Left ventricle myocardium superior (tissue), 1 donor: ENCODE measurements around the gene LIMS2. TPM values are rescaled to one million over a fixed set of nuclear protein-coding genes. Genes with fewer than 3 reads are reported as not detected.

Experiments
- ATAC-seq: fragments of 200-7000 bp; cut with Tn5 transposase; one replicate; pipeline ENCODE4 v1.9.1; 2020; ENCODE audit warnings: mild to moderate bottlenecking, moderate library complexity
- DNase-seq: peaks from one replicate; pipeline ENCODE4 v3.0.0-alpha.2; 2020
- intact Hi-C: fragments of 100-400 bp; cut with micrococcal nuclease; formaldehyde crosslinking; loops from one replicate; pipeline ENCODE4 v1.11.0; 2022
- total RNA-seq: library from RNA; stranded (reverse); fragmentation: NEBNext Ultra II Directional; extraction: Animal tissue kit (Norgen Biotek cat#: 25700); gene quantifications from one replicate; pipeline ENCODE4 v1.2.1, GENCODE V29; 2021
- donor health status: DM: no; HTN: yes; CAD: no; lungs with severe emphysema.

Gene LIMS2
- total RNA-seq, 1 donor from 2014 or later = 274 TPM

- DNase-seq = no peak
- intact Hi-C loops = no loop called here
- no peak for ATAC-seq
Measured at GRCh38 chr2:127702395-127703009, 27.2 kb upstream of the LIMS2 start.

GRCh38 chr2:127701651-127702394 is 26.5 kb upstream of the LIMS2 start:
- DNase-seq = peak; percentile 89
- peak; percentile 65 for ATAC-seq
- intact Hi-C loops = no loop called here

- DNase-seq = peak; percentile 94
- intact Hi-C loops = no loop called here
- peak; percentile 92 for ATAC-seq
Measured at GRCh38 chr2:127701193-127701650, 25.9 kb upstream of the LIMS2 start, which contains the start of gene SFT2D3. TSS of gene SFT2D3 (plus strand) at chr2:127701497. CDS start at chr2:127701529, 32 bp downstream.

- DNase-seq = peak; percentile 68
- intact Hi-C loops = no loop called here
- peak; percentile 26 for ATAC-seq
Measured at GRCh38 chr2:127700527-127701192, 25.3 kb upstream of the LIMS2 start.

GRCh38 chr2:127698553-127699355 is 23.4 kb upstream of the LIMS2 start:
- intact Hi-C loops = no loop called here
- DNase-seq (peak; percentile 22), ATAC-seq (no peak)

- intact Hi-C loops = no loop called here
- DNase-seq = peak; percentile 14
- ATAC-seq = no peak
Measured at GRCh38 chr2:127697482-127698180, 22.3 kb upstream of the LIMS2 start.

- intact Hi-C loops = no loop called here
- ATAC-seq (peak; percentile 82), DNase-seq (peak; percentile 73)
Measured at GRCh38 chr2:127695491-127696472, 20.5 kb upstream of the LIMS2 start.

- DNase-seq = peak; percentile 27
- intact Hi-C loops = no loop called here
- ATAC-seq = peak; percentile 12
Measured at GRCh38 chr2:127694986-127695385, 19.7 kb upstream of the LIMS2 start.

- intact Hi-C loops = no loop called here
- no peak for DNase-seq
- no peak for ATAC-seq
Measured at GRCh38 chr2:127690696-127691095, 15.4 kb upstream of the LIMS2 start.

- DNase-seq (no peak), ATAC-seq (no peak)
- intact Hi-C loops = no loop called here
Measured at GRCh38 chr2:127688405-127688804, 13.1 kb upstream of the LIMS2 start.

- ATAC-seq = no peak
- intact Hi-C loops = no loop called here
- no peak for DNase-seq
Measured at GRCh38 chr2:127685410-127686080, 10.2 kb upstream of the LIMS2 start.

- DNase-seq (peak; percentile 38), ATAC-seq (peak; percentile 54)
- intact Hi-C loops = no loop called here
Measured at GRCh38 chr2:127683757-127684156, 8.4 kb upstream of the LIMS2 start.

GRCh38 chr2:127683056-127683455 is 7.7 kb upstream of the LIMS2 start:
- DNase-seq (no peak), ATAC-seq (no peak)
- intact Hi-C loops = no loop called here

- ATAC-seq (no peak), DNase-seq (no peak)
- intact Hi-C loops = no loop called here
Measured at GRCh38 chr2:127681976-127682857, 6.9 kb upstream of the LIMS2 start.

- intact Hi-C loops = no loop called here
- DNase-seq (peak; percentile 62), ATAC-seq (peak; percentile 50)
Measured at GRCh38 chr2:127681288-127681804, 6.0 kb upstream of the LIMS2 start.

- DNase-seq = no peak
- intact Hi-C loops = no loop called here
- ATAC-seq = no peak
Measured at GRCh38 chr2:127680706-127681287, 5.5 kb upstream of the LIMS2 start.
